Body of pancreas (tissue), 4 donors: ENCODE data around the gene MEF2D.

ENCODE experiments used
- CTCF ChIP-seq, 7 experiments: fragments of 450-650 bp in 4 of 7; fragments of 200-600 bp in 3 of 7; sonication (generic) in 3 of 7; IDR thresholded peaks; one replicate each; pipeline ENCODE4 v1.5.1; 2016 to 2019; ENCODE audit warnings: antibody characterized with exemption in 7 of 7
- POLR2A ChIP-seq, 3 donors: fragments of 450-650 bp; IDR thresholded peaks; one replicate each; pipeline ENCODE4 v1.6.1; 2016; ENCODE audit warnings: antibody characterized with exemption in 3 of 3, mild to moderate bottlenecking in 2 of 3

DNA sequence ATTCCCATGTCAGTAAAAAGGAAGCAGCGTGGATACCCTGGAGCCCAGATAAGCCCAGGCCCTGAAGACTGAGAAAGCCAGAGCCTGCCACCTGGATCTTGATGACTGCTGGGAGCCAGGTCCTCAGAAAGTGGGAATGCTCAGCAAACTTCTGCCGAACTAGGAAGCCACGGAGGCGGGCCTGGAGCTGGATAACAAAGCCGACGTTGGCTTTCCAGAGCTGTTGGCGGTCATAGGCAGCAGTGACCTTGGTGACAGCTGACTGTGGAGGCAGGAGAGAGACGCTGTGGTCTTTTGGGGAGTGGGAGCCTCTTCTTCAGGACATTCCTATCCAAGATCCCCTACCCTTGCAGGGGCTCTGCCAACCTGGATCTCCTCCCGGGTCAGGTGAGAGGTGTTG, 47.4 kb upstream of the MEF2D start:
- TF ChIP-seq CTCF (IDR thresholded peaks at IDR 0.05) (no peak), POLR2A (IDR thresholded peaks at IDR 0.05) (no peak)
